22Rv1 (cell line): ENCODE results near the gene SLC25A42.

Experiments
- CTCF ChIP-seq: fragments of 450-650 bp; IDR thresholded peaks from 2 replicates; pipeline ENCODE4 v1.5.1; 2017; ENCODE audit warnings: mild to moderate bottlenecking
- ZFX ChIP-seq: fragments of 450-650 bp; IDR thresholded peaks from 2 replicates; pipeline ENCODE4 v1.6.1; 2017; ENCODE audit warnings: antibody characterized with exemption, borderline replicate concordance

GRCh38 chr19:19050104-19050503 lies 13.7 kb upstream of the SLC25A42 start:
- no peak for TF ChIP-seq CTCF
- no peak for TF ChIP-seq ZFX
